Endothelial cell of umbilical vein (primary cell): ENCODE measurements around the gene TMEM128. TPM values are rescaled to one million over a fixed set of nuclear protein-coding genes. Genes with fewer than 3 reads are reported as not detected.

ENCODE experiments used
- BruUV-seq: library from RNA; stranded (reverse); fragments of 400-500 nt; replicated peaks from 2 replicates; lab custom pipeline; 2021; lab: Mats Ljungman, UMichigan
- CTCF ChIA-PET: fragments of 300-600, 350-600 bp; sonication (Branson Sonifier 250); formaldehyde crosslinking; loops from one replicate; lab custom pipeline; 2021; ENCODE audit warnings: antibody characterized with exemption, inconsistent platforms; lab: Charles Lee
- POLR2A ChIA-PET: fragments of 300-600, 350-600 bp; sonication (Branson Sonifier 250); formaldehyde crosslinking; loops from one replicate; lab custom pipeline; 2021; ENCODE audit warnings: antibody characterized with exemption, inconsistent platforms; lab: Charles Lee
- DNase-seq: peaks from one replicate; pipeline ENCODE4 v3.0.0-alpha.2; 2011; ENCODE audit warnings: low read depth, low spot score
- FAIRE-seq: peaks from 2 replicates; lab custom pipeline; 2011; peaks lifted over from hg19 to GRCh38; lab: Jason Lieb, UNC
- H2AFZ ChIP-seq: 2 replicates; pipeline ENCODE4 v1.6.0; 2012; ENCODE audit warnings: low read depth, low read length, control low read depth, inconsistent platforms
- H3K27ac ChIP-seq: 2 replicates; pipeline ENCODE4 v1.5.1; 2011; ENCODE audit warnings: low read depth, mild to moderate bottlenecking, control low read depth, low read length, moderate library complexity; ENCODE audit not compliant: insufficient read depth
- H3K27me3 ChIP-seq, 2 experiments: 2 replicates each; pipeline versions ENCODE4 v1.6.0 to v1.6.1; 2011; ENCODE audit warnings: low read length in 2 of 2, mixed read lengths in 1 of 2; ENCODE audit not compliant: control insufficient read depth in 2 of 2, insufficient read depth in 2 of 2
- H3K36me3 ChIP-seq, 2 experiments: 2 replicates in 1 of 2; 3 replicates in 1 of 2; pipeline ENCODE4 v1.5.1; 2011; ENCODE audit warnings: low read length in 2 of 2, mild to moderate bottlenecking in 1 of 2, moderate library complexity in 1 of 2; ENCODE audit not compliant: control insufficient read depth in 2 of 2, insufficient read depth in 2 of 2; ENCODE audit errors: extremely low read depth in 1 of 2
- H3K4me1 ChIP-seq: 3 replicates; pipeline ENCODE4 v1.5.1; 2011; ENCODE audit warnings: mild to moderate bottlenecking, low read length; ENCODE audit not compliant: control insufficient read depth, insufficient read depth; ENCODE audit errors: extremely low read depth
- H3K4me2 ChIP-seq: 2 replicates; pipeline ENCODE4 v1.6.1; 2011; ENCODE audit warnings: low read length, control low read depth, mixed read lengths; ENCODE audit not compliant: insufficient read depth
- H3K4me3 ChIP-seq, 3 experiments: fragments of 200-600 bp in 1 of 3; sonication (generic), shearing (Covaris generic) in 1 of 3; replicated peaks in 1 of 3; 2 replicates each; pipeline ENCODE4 v1.5.1; 2011 to 2016; ENCODE audit warnings: control low read depth in 3 of 3, low read length in 3 of 3, mild to moderate bottlenecking in 2 of 3, inconsistent platforms in 1 of 3, low read depth in 1 of 3, moderate library complexity in 1 of 3; ENCODE audit not compliant: insufficient read depth in 1 of 3
- H3K79me2 ChIP-seq: 2 replicates; pipeline ENCODE4 v1.6.0; 2012; ENCODE audit warnings: low read length, inconsistent platforms; ENCODE audit not compliant: control insufficient read depth, insufficient read depth
- H3K9ac ChIP-seq: replicated peaks from 2 replicates; pipeline ENCODE3; 2011; ENCODE audit warnings: low read length, control low read depth; ENCODE audit not compliant: insufficient read depth; ENCODE audit errors: extremely low read depth
- H3K9me1 ChIP-seq: replicated peaks from 3 replicates; pipeline ENCODE4 v1.6.0; 2011; ENCODE audit warnings: mild to moderate bottlenecking, low read length; ENCODE audit not compliant: control insufficient read depth, insufficient read depth; ENCODE audit errors: extremely low read depth
- H3K9me3 ChIP-seq: replicated peaks from 2 replicates; pipeline ENCODE4 v1.5.1; 2012; ENCODE audit warnings: low read length, inconsistent platforms; ENCODE audit not compliant: control insufficient read depth, insufficient read depth
- H4K20me1 ChIP-seq: replicated peaks from 2 replicates; pipeline ENCODE3; 2011; ENCODE audit warnings: mild to moderate bottlenecking, low read length; ENCODE audit not compliant: control insufficient read depth, insufficient read depth; ENCODE audit errors: extremely low read depth
- CTCF ChIP-seq, 2 donors: IDR thresholded peaks; 1 replicate in 1 of 2; 2 replicates in 1 of 2; pipeline ENCODE4 v1.5.1; 2011; ENCODE audit warnings: low read length in 2 of 2, mild to moderate bottlenecking in 2 of 2, moderate library complexity in 2 of 2, control low read depth in 1 of 2, inconsistent platforms in 1 of 2, low read depth in 1 of 2; ENCODE audit not compliant: insufficient read depth in 1 of 2; ENCODE audit errors: extremely low read depth in 1 of 2
- EZH2 ChIP-seq: IDR thresholded peaks from 2 replicates; pipeline ENCODE4 v1.6.1; 2012; ENCODE audit warnings: borderline replicate concordance, low read depth, mild to moderate bottlenecking, moderate library complexity, low read length, inconsistent platforms; ENCODE audit not compliant: severe bottlenecking
- FOS ChIP-seq: IDR thresholded peaks from 2 replicates; pipeline ENCODE4 v1.6.1; 2011; ENCODE audit warnings: mild to moderate bottlenecking, low read length, moderate library complexity, borderline replicate concordance; ENCODE audit not compliant: insufficient read depth
- GATA2 ChIP-seq: IDR thresholded peaks from 2 replicates; pipeline ENCODE4 v1.7.0; 2011; ENCODE audit warnings: low read depth, mild to moderate bottlenecking, moderate library complexity, mixed read lengths, low read length; ENCODE audit not compliant: insufficient read length, insufficient read depth
- JUN ChIP-seq: IDR thresholded peaks from 2 replicates; pipeline ENCODE4 v1.6.1; 2011; ENCODE audit warnings: borderline replicate concordance, low read depth; ENCODE audit not compliant: insufficient read length, insufficient read depth
- MAX ChIP-seq: IDR thresholded peaks from 2 replicates; pipeline ENCODE4 v1.6.1; 2011; ENCODE audit not compliant: insufficient read depth, insufficient read length
- MYC ChIP-seq: IDR thresholded peaks from one replicate; pipeline ENCODE4 v1.6.1; 2011; ENCODE audit warnings: mild to moderate bottlenecking, low read depth, low read length
- POLR2A ChIP-seq: IDR thresholded peaks from 2 replicates; pipeline ENCODE4 v1.6.1; 2012; ENCODE audit warnings: low read depth, mild to moderate bottlenecking, control low read depth, low read length
- POLR2AphosphoS5 ChIP-seq: IDR thresholded peaks from 2 replicates; pipeline ENCODE4 v1.6.1; 2012; ENCODE audit warnings: low read depth, mild to moderate bottlenecking, control low read depth, low read length, moderate library complexity; ENCODE audit not compliant: insufficient read depth
- dilution Hi-C: fragments of 300-500 bp; cut with MboI; formaldehyde crosslinking; loops from one replicate; pipeline ENCODE4 v1.15.0; 2019; ENCODE audit warnings: low sequenced_read_pairs; ENCODE audit not compliant: extremely low pct_ligation_motif_present
- intact Hi-C: fragments of 100-400 bp; cut with micrococcal nuclease; formaldehyde crosslinking; loops from one replicate; pipeline ENCODE4 v1.10.0; 2022
- polyA plus RNA-seq, 4 experiments: library from polyadenylated mRNA; depleted of rRNA in 3 of 4; stranded (reverse) in 3 of 4; unstranded in 1 of 4; fragments of >200 nt; gene quantifications; 2 replicates each; pipeline versions ENCODE4 v1.2.1 to v1.2.3, GENCODE V29; 2011 to 2012; ENCODE audit warnings: missing spikeins in 1 of 4
- total RNA-seq: library from RNA; stranded (reverse); gene quantifications from 2 replicates; pipeline ENCODE4 v1.2.3, GENCODE V29; 2021

Gene TMEM128
- total and polyA plus RNA-seq, 2 donors (not counting 3 experiments of a cell fraction or from before 2014, with no cell fraction given) = 11.5 to 23.8 TPM

GRCh38 chr4:4233610-4234009, 14.4 kb downstream of the TMEM128 start:
- H2AFZ ChIP-seq = no peak overlapping the region
- H3K27ac ChIP-seq = no peak overlapping the region
- H3K79me2 ChIP-seq = no peaks in the 10 kb centered on the region
- intact Hi-C loops (no loop called here), dilution Hi-C loops (no loop called here)
- H4K20me1 ChIP-seq = no peaks in the 10 kb centered on the region
- no peaks in the 10 kb centered on the region for H3K9me1 ChIP-seq
- no peak overlapping the region for H3K4me3 ChIP-seq
- no peak for DNase-seq
- no peak for FAIRE-seq
- H3K9ac ChIP-seq = no peak overlapping the region
- TF ChIP-seq POLR2AphosphoS5 (no peak), POLR2A (no peak), GATA2 (no peak), MYC (no peak), CTCF (IDR thresholded peaks at IDR 0.05; ENCODE audit: extremely low read depth in 1 of 2, insufficient read depth in 1 of 2, low read depth in 1 of 2, low read length in 2 of 2) (no peak), MAX (no peak), JUN (no peak), FOS (no peak), EZH2 (no peak)
- H3K27me3 ChIP-seq = peaks cover 3 to 5% of the 10 kb centered on the region in 2 experiments
- ChIA-PET CTCF (no interaction called here), POLR2A (no interaction called here)
- no TSS peak for BruUV-seq
- H3K4me2 ChIP-seq = no peak overlapping the region
- H3K4me1 ChIP-seq = no peaks in the 10 kb centered on the region
- H3K36me3 ChIP-seq = no peaks in the 10 kb centered on the region
- H3K9me3 ChIP-seq = no peaks in the 10 kb centered on the region
